Inferior parietal cortex (tissue), 1 donor: ENCODE measurements around the gene SLC34A2.

ENCODE experiments used
- DNase-seq: peaks from one replicate; pipeline ENCODE4 v3.0.0-alpha.2; 2016; ENCODE audit errors: extremely low spot score

Gene SLC34A2

GRCh38 chr4:25662306-25662705, 6.7 kb downstream of the SLC34A2 start:
- DNase-seq: no peak

DNA sequence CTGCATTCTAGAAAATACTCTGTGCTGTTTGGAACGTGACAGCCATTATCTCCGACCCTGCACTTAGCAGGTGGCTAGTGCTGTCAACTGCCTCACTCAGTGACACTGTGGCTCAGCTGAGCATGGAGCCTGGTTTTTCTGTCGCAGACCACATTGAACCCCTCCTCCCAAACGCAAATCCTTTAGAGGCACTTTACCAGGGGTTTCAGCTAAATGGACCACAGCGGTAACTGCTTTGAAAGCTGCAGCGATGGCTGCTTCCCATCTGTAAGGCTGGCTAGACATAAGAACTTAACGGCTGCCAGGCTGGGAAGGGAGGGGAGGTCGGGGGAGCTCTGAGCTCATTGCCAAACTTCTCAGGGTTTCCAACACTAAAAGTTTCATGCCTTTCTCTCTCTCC, 8.1 kb downstream of the SLC34A2 start:
- no peak for DNase-seq

- no peak for DNase-seq
Measured at GRCh38 chr4:25666031-25666630, 10.5 kb downstream of the SLC34A2 start.

DNA sequence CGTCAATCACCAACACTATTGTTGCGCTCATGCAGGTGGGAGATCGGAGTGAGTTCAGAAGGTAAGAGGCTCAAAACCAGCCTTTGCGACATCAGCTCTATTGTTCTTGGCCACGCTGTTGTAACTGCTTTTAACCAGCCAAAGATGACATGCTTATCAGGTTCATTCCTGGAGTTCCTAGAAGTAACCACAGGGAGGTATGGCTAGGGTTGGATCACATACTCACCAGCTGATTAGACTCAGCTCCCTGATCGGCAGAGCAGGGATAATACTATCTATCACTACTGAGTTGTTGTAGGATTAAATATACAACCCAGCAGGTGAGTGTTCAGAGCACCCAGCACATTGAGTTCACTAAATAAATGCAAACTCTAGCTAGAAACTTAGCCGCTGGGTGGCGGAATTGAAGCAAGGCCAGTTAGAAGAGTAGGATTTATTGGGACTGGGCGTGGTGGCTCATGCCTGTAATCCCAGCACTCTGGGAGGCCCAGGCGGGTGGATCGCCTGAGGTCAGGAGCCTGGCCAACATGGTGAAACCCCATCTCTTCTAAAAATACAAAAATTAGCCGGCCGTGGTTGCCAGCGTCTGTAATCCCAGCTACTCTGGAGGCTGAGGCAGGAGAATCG, 12.4 kb downstream of the SLC34A2 start:
- DNase-seq: no peak

GRCh38 chr4:25670991-25671390, 15.3 kb downstream of the SLC34A2 start:
- DNase-seq: no peak

DNA sequence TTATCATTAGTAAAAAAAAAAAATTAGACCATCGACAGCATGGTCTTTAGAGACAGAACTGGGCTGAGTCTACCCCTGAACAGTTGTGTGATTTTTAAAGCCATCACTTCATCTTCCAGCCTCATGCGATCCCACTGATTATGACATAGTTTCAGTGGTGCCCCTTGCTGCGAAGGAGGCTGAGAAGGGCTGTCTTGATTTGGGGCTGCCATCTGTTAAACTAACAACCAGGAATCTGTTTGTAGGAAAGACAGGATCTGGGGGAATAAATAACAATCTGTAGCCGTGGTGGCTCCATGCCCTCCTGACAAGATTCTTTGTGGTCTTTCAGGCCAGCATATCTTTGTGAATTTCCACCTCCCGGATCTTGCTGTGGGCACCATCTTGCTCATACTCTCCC, 17.1 kb downstream of the SLC34A2 start:
- DNase-seq: no peak

DNA sequence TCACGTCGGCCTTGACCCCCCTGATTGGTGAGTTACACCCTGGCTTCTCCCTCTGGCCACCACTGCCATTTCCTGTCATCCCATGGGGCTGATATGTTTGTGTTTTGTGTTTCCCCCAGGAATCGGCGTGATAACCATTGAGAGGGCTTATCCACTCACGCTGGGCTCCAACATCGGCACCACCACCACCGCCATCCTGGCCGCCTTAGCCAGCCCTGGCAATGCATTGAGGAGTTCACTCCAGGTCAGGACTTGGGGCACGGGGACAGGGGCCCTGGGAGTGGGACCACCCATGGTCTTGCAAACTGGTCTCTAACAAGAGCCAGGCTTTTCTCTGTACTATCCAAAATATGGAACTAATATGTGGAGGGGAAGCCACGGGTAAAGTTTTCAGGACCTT, 18.7 kb downstream of the SLC34A2 start:
- DNase-seq: no peak

GRCh38 chr4:25676221-25676620, 20.6 kb downstream of the SLC34A2 start:
- no peak for DNase-seq

DNA sequence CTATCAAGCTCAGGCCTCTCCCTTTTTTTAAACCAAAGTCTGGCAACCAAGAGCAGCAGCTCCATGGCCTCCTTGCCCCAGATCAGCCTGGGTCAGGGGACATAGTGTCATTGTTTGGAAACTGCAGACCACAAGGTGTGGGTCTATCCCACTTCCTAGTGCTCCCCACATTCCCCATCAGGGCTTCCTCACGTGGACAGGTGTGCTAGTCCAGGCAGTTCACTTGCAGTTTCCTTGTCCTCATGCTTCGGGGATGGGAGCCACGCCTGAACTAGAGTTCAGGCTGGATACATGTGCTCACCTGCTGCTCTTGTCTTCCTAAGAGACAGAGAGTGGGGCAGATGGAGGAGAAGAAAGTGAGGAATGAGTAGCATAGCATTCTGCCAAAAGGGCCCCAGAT, 21.5 kb downstream of the SLC34A2 start:
- DNase-seq: no peak

- DNase-seq: no peak
Measured at GRCh38 chr4:25677943-25678342, 22.3 kb downstream of the SLC34A2 start.

DNA sequence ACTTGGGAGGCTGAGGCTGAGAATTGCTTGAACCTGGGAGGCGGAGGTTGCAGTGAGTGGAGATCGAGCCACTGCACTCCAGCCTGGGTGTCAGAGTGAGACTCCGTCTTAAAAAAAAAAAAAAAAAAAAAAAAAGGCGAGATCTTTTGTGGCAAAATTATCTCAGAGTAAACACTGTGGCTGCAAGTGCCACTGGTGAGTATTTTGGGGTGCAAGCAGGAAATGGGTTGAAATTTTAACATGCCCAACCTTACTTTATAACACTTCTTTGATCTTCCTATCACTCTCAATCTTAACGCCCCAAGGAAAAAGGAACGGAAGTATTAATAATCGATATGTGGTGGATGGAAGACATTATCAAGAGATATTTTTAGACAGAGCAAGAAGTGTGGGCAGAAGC, 32.1 kb downstream of the SLC34A2 start:
- no peak for DNase-seq

DNA sequence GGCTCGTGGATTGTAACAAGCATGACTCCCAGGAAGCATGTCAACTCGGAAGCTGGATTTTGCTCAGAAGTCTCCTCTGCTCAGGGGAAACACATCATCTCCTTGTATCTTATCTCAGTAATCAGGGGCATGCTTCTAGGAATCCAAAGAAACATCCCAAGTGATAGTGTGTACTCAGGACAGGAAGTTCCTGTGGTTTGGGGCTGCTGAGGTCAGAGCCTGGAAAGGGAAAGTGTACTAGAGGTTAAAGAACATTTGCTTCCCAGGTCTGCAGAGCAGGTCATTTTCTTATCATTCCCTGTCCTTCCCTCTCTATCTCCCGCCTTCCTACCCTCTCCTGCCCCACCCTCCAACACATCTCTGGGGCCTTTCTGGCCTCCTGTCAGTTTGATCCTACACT, 38.8 kb downstream of the SLC34A2 start:
- no peak for DNase-seq

DNA sequence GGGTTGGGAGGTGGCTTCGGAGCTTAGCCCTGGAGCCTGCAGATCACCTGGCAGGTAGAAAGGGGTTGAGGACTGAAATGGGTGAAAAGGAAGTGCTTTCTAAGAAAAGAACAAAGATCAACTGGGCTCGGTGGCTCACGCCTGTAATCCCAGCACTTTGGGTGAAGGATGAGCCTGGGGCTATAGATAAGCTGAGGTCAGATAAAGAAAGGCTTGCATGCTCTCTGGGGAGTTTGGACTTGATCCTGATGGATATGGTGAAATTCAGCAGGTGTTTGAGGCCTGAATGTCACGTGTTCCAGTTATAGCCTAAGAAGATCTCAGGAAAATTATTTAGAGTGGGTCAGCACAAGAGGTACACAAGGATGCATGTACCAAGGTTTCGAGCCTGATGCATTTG, 40.8 kb downstream of the SLC34A2 start:
- DNase-seq: no peak

GRCh38 chr4:25697516-25697915, 41.9 kb downstream of the SLC34A2 start:
- no peak for DNase-seq

DNA sequence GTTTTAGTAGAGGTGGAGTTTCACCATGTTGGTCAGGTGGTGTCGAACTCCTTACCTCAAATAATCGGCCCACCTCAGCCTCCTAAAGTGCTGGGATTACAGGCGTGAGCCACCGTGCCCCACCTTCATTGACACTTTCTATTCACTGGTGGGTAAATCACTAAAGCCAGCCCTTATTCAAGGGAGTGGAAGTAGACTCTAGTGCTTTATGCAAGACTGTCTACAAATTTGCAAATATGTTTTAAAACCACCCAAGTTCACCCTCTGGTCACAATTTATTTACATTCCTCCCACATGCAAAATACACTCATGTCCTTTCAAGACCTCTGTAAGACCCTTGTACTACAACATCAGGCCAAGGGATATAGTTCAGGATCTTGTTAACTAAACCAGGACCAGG, 45.0 kb downstream of the SLC34A2 start:
- no peak for DNase-seq

- peak; percentile 48 for DNase-seq
Measured at GRCh38 chr4:25702848-25703247, 47.2 kb downstream of the SLC34A2 start.

DNA sequence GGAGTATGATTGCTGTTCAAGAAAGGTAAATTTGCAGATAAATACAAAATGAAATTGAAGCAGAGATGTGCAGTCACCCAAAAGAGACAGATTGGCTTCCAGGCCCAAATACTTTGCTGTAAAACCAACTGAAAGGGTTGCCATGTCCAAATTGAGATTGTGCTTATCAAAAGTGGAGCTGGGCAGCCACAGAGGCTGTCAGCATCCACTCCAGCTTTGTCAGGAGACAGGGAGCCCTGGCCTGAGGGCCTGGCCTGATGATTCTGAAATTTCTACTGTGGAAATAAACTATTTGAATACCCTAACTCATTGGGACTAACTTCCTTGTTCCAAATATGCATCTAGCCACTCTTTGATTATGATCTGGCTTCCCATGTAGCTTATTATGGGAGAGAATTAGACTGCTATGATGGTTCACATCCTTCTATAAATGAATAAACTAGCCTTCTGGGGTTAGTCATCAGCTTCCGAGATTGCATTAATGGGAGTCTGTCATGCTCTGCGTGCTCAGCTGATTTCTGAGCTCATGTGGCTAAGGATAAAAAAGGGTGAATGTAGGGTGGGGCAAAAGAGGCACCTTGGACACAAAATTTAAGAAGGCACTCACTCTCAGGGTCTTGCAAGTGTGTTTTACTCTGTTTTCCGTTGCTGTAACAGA, 48.2 kb downstream of the SLC34A2 start:
- DNase-seq: no peak

DNA sequence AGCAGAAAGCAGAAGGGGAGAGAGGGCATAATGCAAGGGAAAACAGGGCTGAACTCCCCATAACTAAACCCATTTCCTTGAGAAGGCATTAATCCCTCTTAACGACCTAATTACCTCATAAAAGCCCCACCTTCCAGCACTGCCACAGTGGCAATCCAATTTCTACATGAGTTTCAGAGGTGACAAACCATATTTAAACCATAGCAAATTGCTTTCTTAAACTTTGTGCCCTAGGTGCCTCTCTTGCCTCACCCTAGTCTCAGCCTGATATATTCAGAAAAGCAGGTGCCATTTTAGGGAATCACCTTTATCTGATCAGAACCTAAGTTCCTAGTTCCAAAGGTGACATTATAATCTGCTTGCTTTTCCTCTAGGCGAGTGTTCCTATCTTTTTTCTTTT, 48.9 kb downstream of the SLC34A2 start:
- DNase-seq: no peak

GRCh38 chr4:25710637-25711036, 55.0 kb downstream of the SLC34A2 start:
- DNase-seq: no peak

GRCh38 chr4:25712611-25713010, 57.0 kb downstream of the SLC34A2 start:
- DNase-seq: no peak

GRCh38 chr4:25713812-25714211, 58.2 kb downstream of the SLC34A2 start:
- DNase-seq: no peak

DNA sequence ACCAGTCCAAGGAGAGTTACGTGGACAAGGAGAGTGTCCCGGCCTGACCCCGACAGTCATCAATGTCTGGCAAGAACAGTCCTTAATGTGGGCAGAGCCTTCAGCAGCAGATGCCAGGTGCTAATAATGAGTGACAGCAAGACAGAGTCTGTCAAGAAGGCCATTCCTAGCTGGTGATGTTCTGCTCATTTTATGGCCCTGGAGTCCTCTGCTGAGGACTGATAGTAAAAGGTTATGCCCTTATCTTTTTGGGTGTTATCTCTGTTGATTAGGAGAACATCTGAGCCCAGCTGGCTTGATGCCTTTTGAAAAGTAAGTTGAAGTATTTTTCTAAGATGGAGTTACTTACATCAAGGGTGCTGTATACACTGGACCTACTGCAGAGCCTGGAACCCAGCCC, 67.3 kb downstream of the SLC34A2 start:
- DNase-seq: no peak

DNA sequence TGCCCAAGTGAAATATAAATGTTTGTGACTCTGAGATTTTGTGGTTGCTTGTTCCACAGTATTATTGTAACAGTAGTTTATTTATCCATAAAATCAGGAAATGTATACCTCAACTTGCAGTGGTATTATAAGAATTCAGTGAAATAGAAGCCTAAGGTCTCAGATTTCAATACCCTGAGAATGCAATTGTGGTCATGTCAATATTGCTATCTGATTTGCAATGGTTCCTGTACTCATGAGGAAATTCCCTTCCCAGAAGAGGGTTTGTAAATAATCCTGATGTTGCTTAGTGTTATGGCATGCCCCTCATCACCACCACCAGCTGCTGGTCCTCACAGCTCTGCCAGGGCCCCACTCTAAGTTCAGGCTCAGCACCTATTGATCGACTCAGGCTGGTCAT, 67.8 kb downstream of the SLC34A2 start:
- DNase-seq: no peak

DNA sequence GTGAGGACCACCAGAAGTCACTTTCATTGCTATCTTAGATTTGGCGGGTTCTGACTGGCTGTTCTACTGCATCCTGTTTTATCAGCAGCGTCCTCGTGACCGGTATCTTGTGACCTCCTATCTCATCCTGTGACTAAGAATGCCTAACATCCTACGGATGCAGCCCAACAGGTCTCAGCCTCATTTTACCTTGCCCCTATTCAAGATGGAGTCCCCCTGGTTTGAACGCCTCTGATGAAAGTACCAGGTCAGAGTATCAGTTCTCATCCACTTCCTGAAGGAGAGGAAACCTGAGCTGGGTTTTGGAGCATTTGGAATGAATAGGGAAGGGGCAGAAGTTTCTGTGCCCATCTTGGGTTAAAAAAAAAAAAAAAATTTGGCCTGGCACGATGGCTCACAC, 70.2 kb downstream of the SLC34A2 start:
- DNase-seq: no peak
